Eye (tissue), 1 donor: ENCODE measurements around the gene GSDME.
A peak's percentile ranks its signal among the peaks of the same experiment; 100 is the strongest.
"Not testable (repeated sequence)": the region's sequence is repeated elsewhere in the genome, so short reads cannot be mapped to it uniquely, and the experiment has no call there.

Experiments used
- DNase-seq: peaks from one replicate; pipeline ENCODE4 v3.0.0-alpha.2; 2015

The GSDME gene

DNA sequence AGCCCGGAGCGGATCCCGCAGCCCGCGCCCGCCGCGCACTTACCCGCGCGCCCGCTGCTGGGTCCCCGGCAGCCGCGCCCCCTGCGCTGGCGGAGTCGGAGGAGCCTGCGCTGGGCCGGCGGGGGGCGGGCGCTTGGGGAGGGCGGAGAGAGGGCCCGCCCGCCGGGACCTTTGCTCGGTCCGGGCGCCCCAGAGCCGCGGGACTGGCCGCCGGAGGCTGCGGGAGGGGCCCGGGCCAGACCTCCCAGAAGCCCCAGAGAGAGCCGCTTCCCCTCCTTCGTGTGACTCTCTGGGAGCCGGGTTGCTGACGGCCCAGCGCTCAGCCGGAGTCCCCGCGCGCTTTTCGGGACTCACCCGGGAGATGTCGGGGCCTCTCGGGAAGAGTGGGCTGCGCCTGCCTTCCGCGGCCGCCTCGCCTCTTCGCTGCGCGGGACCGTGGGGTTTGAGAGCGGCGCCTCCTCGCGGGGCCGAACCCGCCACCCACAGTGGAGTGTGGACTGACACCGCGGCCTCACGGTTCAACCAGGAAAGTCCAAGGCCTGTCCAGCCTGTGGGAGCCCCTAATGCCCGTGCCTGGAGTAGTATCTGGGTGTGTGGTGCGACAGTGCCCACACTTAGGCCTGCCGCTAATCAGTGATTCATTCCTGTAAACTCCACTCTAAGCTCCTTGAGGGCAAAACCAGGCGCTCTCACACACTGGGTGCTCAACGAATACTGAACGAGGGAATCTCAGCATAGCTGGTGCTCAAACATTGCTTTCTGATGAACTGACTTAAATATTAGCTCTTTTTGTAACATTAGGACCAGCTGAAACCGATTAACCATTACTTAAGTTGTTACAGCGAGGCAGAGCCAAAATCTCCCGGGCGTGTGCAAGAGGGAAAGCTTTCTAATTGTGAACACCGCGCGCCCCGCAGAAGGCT, at the start of gene GSDME:
Gene GSDME, minus strand, starts transcription at position 112 of the 923 bp plus-strand sequence. CDS start 7,690 bp downstream, outside the sequence.
- peak; percentile 87 for DNase-seq

DNA sequence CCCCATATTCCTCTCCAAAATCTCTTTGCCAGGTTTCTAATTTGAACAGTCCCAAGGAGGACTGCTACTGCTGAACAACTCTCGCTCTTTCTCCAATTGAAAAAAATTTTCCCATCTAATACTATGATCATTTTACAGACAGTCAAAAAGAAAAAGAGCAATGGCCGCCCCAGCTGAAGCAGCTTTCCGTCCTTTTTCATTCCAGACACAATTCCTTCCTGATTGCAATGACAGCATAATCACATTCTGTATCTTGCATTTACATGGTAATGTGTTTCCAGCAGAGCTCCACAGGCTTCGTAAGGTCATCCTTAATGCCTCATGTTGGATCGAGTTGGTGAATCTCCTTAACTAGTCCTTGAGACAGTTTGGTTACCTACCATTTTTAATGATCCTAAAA, 45.0 kb upstream of the GSDME start:
- no peak for DNase-seq

DNA sequence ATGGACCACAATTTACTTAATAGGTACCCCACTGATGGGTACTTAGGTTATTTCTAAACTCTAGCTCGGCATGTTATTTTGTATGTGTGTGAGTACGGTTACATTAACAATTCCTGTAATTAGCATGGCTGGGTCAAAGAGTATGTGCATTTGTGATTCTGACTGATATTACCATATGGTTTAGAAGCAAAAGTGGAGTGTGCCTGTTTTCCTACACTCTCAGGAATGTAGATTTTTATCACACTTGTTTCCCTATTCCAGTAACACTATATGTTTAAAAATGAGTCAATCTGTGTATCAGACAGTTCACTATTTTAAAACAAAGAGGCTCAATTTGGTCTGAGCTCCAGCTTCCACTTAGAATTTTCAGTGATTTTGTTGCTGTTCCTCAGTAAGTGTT, 44.6 kb upstream of the GSDME start:
- no peak for DNase-seq

DNA sequence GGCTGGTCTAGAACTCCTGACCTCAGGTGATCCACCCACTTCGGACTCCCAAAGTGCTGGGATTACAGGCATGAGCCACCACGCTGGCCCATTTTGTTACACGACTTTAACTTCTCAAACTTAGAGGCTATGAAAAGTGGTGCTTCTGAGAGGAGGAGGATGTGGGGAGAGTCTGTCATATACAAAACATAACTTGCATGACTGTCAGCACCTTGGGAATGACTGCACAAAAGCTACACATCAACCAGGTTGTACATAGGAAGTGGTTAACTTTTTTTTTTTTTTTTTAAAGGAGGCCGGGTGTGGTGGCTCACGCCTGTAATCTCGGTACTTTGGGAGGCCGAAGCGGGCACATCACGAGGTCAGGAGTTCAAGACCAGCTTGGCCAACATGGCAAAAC, 43.4 kb upstream of the GSDME start:
- no peak for DNase-seq

DNA sequence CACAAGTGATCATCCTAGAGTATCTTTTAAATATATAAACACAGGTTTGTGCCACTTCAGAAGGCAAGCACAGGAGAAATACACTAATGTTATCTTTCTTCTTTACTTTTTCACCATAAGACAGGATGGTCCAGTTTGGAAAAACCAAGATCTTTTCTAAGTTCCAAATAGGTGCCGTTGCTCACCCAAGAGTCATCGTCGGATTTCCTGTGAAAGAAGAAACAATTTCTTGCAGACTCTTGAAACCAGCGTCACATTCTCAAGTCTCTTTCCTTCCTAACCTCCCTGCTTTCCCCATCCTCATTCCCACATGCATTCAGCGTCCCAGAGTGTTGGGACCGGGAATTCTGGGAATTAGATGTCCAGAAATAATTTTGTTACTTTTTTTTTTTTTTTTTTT, 42.8 kb upstream of the GSDME start:
- DNase-seq: no peak

DNA sequence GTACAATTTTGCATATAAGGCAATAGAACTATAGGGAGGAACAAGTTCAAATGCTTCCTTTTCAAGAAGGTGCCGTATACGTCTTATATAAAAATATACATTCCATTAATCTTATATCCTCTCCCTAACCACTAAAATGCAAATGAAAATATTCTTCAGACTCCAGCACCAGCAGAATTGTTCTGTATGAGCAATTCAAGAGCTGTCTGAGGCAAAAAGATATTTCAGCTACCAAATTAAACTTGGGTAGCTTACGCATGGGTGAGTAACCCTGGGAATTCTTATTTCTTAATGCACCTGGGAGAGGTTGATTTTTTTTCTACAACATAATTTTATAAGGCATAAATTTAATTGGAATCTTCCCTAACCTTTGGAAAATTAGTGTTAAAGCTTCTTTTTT, 42.2 kb upstream of the GSDME start:
- no peak for DNase-seq

DNA sequence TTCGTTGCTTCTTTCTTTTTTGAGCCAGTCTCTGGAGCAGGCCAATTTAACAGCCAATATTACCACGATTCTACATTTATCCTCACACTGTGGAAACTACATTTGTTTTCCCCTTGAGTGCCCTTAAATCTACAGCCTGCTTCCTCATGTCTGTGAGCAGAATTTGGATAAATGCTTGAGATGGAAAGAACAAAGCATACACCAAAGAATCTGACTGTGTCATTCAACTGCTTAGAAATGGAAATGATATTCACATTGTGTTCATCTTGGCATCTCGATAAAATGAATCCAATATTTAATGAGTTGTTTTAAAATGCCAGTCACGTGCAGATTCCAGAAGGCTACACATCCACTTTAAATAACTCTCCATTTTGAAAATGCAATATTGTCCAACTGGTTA, 41.0 kb upstream of the GSDME start:
- DNase-seq: no peak

DNA sequence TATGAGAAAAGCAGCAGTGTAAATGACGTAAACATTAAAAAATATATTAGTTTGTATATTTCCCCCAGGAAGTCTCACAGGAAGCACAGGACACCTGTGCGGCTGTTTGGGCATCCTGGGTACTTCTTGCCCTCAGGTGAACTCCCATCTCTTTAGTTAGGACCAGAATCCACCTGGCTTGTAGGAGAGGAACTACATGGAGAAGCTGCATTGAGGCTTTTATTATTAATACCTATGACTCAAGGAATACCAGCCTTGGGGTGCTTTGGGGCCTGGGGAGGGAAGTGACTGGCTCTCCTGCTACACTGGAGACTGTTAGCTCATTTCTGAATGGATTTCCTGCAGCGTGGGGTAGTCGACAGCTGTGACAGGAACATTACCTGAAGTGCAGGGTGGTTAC, 40.0 kb upstream of the GSDME start:
- no peak for DNase-seq

DNA sequence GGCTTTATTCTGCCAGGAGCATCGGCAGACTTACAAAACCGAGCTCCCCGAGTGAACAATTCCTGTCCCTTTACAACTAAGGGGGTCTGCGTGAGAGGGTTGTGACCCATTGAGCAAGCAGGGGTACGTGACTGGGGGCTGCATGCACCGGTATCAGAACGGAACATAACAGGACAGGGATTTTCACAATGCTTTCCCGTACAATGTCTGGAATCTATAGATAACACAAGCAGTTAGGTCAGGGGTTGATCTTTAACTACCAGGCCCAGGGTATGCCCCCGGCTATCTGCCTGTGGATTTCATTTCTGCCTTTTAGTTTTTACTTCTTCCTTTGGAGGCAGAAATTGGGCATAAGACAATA, 38.1 kb upstream of the GSDME start:
- no peak for DNase-seq

DNA sequence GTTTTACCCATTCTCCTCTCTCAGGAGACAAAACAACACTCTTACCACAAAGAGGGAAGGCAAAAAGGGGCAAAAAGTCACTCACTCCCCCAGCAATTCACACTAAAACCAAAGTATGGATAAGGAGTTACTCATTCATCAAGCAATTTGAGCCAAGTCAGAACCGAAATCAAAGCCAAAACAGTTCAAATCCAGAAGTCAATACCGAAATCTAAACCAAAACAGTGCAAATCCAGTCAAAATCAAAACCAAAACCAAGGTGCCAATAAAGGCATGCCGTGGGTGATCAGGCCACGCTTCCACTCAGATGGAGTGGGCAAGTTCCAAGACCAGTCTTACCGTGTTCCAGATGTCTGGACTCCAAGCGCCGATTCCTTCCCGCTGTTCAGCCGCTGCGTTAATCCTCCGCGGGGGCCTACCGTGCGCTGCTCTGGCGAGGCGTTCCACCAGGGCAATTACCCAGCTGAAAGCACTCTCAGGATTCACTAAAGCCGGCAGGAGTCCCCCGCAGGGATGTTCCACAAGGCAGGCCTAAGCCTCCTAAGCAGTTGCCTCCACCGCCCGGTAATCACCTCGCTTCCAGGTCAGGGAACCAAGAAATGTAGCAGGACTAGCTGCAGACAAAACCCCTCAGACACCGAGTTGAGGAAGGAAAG, 37.6 kb upstream of the GSDME start:
- DNase-seq: not testable (repeated sequence)

DNA sequence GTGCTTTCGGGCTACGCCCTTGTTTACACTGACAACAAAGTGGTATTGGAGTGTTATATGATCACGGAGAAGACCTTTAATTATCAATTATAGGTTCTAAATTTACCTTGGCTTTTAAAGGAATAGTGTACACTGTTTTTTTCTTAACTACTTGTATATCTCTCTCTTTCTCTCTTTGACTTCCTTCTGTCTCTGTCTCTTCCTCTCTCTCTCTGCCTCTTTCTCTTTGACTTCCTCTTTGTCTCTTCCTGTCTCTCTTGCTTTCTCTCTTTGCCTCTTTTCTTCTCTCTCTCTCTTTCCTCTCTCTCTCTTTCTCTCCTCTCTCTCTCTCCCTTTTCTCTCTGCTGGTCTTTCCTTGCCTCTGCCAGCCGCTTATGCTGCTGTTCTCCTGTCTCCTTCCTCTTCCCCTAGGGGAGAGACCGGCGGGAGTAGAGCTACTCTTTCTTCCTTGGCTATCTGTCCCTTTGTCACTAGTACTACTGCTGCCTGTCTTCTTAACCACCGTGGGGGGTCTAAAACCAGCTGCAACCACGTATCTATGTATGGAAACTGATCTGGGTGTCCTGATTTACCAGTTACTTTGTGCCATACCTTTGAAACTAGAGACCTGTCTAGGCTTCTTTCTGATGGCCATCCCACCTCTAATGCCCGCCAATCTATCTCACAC, 36.9 kb upstream of the GSDME start:
- DNase-seq: no peak

DNA sequence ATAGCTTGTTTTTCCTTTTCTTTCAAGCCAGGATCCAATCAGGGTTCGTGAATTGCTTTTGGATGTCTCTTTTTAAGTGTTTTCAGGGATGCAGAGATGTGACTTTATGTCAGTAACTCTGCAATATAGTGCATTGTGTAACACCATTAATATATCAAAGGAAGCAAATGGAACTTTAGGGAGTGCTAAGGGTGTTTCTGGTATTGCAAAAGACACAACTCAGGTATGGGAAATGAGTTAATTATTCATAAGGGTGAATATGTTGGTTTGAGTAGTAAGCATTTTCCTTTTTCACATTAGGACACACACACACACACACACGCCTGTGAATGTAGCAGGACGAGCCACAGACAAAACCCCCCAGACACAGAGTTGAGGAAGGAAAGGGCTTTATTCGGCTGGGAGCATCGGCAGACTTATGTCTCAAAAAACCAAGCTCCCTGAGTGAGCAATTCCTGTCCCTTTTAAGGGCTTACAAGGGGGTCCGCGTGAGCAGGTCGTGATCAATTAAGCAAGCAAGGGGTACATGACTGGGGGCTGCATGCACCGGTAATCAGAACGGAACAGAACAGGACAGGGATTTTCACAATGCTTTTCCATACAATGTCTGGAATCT, 31.8 kb upstream of the GSDME start:
- no peak for DNase-seq

DNA sequence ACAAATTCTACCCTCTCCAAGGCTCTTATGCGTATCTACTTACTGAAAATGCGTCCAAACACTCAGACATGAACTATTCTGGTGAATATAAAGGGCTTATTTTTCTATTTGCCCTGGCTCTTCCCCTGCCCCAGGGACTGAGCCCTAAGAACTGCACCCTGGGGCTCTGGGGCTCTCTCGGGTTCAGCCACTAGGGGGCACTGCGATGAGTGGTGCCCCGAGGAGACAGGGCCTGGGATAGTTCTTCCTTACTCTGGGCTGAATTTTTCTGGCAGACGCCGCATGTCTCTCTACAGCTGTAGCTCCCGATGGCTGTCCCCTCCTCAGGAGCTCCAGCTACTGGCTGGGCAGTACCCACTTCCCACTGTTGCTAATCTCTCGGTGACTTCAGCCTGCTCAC, 30.8 kb upstream of the GSDME start:
- DNase-seq: no peak

DNA sequence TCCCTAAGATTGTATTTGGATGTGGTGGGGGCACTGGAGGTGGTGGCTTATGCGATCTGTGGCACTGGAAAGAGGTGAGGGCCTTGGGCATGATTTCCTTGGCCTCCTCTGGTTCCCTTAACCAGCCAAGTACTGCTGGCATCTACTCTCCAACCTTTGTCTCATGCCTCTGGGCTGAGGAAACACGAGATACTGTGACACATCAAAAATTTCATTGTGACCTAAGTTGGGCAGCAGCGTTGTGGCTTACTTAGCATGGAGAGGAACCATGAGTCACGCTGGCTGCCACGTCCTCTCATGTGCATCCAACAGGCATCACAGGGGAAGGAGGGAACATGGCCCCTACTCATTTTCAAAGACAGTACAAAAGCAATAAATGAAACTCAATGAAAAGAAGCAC, 29.7 kb upstream of the GSDME start:
- peak; percentile 15 for DNase-seq

DNA sequence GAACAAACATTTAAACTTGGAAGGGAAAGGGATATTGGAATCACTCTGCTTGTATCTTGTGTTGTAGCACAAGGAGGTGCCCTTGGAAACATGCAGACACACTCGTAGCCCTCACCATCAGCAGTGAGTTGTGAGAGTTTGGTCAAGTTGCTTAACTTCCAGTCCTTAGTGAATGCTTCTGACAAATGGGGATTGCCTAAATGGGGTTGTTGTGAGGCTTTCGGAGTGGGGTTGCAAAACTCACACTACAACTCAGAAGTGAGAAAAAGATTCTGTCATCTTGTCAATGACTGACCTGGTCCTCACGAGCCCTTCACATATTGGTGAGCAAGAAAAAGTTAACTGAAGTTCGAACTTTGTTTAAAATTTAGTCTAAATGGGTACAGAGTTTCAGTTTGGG, 29.0 kb upstream of the GSDME start:
- DNase-seq: no peak

DNA sequence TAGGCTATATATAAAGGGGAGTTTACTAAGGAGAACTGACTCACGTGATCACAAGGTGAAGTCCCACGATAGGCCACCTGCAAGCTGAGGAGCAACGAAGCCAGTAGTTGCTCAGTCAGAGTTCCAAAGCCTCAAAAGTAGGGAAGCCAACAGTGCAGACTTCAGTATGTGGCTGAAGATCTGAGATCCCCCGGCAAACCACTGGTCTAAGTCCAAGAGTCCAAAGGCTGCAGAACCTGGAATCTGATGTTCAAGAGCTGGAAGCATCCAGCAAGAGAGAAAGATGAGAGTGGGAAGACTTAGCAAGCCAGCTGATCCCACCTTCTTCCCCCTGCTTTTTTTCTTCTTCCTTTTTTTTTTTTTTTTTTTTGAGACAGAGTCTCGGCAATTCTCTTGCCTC, 27.0 kb upstream of the GSDME start:
- no peak for DNase-seq

DNA sequence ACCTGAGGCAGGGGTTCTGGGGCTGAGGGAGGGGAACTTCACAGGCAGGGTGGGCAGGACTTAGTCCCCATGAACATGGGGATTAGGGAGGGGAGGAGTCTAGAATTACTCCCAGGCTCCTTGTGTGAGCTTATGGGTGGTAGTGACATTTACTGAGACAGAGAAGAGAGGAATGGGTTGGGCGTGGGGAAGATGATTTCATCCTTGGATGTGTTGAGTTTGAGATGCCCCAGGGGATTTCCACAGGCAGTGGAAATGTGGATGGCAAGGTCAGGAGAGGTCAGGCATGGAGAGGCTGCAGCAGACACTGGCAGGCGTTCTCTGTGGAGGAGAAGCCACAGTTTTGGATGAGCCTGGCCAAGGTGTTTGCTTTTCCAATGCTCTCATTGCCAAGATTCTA, 26.4 kb upstream of the GSDME start:
- no peak for DNase-seq

DNA sequence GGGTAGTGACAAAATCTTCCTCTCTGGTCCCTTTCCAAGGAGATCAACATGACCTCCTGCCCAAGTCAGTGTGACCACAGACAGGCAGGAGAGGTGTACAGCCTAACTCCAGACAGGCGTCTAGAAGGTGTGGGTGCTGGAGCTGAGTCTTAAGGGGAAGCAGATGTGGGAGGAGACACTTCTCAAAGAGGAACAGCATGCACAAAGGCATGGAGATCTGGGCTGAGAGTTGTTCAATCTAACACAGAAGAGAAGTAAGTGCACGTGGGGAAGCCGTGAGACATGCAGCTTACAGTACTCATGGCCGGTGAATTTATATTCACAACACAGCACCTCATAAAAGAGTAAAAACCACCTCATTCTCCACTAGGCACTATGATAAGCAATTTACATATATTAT, 23.8 kb upstream of the GSDME start:
- DNase-seq: no peak

DNA sequence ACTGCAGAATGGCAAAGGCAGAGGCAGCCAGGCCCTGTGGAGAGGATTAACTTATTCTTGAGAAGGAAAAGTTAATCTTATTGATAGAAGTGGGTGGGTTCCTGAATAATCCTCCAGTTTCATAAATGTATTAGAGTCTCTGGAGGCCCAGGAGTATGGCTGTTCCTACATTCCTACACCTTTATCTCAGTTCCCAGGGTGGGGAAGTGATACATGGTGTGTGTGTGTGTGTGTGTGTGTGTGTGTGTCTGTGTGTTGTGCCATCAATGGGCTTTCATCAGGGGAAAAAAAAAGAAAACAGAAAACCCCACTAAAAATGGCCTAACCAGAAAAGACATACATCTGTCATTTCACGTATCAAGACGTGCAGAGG, 22.0 kb upstream of the GSDME start:
- no peak for DNase-seq

DNA sequence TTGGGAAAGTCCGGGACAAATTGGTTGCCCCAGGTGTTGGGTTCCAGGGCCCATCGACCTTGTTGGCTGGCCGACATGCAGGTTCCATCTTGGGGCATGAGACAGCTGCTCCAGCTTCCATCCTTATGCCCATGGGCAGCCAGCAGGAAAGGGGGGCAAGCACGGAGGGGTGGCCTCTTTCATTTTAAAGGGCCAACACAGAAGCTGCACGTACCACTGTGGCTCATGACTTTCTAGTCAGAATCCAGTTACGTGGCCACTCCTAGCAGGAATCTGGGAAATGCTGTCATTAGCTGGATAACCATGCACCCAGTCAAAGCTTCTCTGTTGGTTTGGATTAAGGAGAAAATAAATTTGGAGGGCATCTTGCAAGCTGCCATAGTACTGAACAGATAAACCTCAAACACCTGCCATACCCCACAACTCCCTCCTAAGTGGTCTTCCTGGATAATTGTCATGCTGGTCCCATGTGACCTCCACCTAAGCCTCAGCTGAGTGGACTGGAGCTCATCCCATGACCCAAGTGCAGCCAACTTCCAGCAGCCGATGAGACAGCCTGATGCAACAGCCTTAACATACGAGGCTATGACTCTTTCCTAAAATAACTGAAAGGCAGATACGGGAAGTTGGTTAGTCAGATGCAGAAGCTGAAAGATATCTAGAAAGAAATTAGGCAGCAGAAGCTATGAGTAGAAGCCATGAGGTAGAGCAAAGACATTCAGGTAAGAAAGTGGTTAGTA, 21.4 kb upstream of the GSDME start:
- no peak for DNase-seq

DNA sequence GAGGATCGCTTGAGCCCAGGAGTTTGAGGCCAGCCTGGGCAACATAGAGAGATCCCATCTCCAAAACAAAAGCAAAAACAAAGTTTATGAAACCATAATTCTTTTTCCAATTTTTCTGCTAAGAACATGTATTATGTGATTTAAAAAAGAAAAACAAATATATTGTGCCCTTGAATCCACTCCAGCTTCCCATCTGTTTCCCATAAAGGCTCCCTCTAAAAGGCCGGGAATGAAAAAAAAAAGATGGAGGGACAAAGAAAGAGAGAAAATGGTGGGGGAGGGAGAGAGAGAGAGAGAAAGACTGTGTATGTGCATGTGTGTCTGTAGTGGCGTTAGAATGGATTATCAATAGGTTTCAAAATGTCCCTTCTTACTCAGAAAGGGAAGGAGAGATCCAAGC, 20.5 kb upstream of the GSDME start:
- DNase-seq: peak; percentile 39

DNA sequence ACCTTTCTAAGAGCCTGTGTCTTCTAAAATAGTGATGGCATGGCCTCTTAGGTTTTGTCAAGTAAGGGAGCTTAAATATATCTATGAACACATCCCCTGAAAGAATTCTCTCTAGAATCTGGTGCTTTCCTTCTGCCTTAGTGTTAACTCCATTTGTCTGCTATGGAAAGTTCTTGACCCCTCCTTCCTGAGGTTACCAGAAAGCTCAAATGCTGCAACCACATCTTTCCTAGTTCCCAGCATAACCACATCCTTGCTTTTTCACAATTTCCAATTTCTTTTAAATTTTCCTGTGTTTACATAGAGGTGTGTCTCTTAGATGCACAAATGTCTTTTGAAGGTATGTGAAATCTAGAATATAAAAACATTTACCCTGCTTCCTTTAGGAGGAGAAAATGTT, 16.4 kb upstream of the GSDME start:
- no peak for DNase-seq

DNA sequence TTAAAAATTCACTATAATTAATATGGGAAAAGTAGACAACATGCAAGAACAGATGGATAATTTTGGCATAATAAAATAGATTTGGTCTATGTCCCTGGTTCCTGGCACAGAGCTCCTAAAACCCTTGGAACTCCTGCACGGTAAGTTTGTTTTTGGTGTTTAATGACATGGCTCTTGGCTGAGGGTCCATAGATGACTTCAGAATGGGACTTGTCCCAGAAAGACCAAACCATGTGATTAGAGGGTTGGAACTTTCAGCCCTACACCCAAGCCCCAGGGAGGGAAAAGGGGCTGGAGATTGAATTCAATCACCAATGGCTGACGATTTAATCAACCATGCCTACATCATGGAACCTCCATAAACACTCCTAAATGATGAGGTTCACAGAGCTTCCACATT, 12.6 kb upstream of the GSDME start:
- no peak for DNase-seq
